Hepatocyte (in vitro differentiated cells): ENCODE data around the gene RGS6.

Source experiments
- CTCF ChIP-seq: fragments of 200-600 bp; sonication (generic); IDR thresholded peaks from 2 replicates; pipeline ENCODE4 v1.5.1; 2016; ENCODE audit warnings: antibody characterized with exemption, mild to moderate bottlenecking; ENCODE audit not compliant: poor library complexity
- EZH2 ChIP-seq: fragments of 200-600 bp; sonication (generic); IDR thresholded peaks from 2 replicates; pipeline ENCODE4 v1.6.1; 2016; ENCODE audit warnings: antibody characterized with exemption, mild to moderate bottlenecking, borderline replicate concordance
- EZH2phosphoT487 ChIP-seq: fragments of 200-600 bp; sonication (generic); IDR thresholded peaks from one replicate; pipeline ENCODE4 v1.6.1; 2018; ENCODE audit warnings: antibody characterized with exemption, mild to moderate bottlenecking, low read depth, moderate library complexity; ENCODE audit not compliant: unreplicated experiment, severe bottlenecking

- no peak for TF ChIP-seq CTCF
- TF ChIP-seq EZH2 = no peak
- no peak for TF ChIP-seq EZH2phosphoT487
These were observed 658.3 kb downstream of the RGS6 start for GRCh38 chr14:72590577-72590976.
